Hematopoietic multipotent progenitor cell (in vitro differentiated cells): ENCODE measurements around the gene PELI1. TPM values are rescaled to one million over a fixed set of nuclear protein-coding genes. Genes with fewer than 3 reads are reported as not detected.
"Not testable (repeated sequence)": the region's sequence is repeated elsewhere in the genome, so short reads cannot be mapped to it uniquely, and the experiment has no call there.

Experiments used
- DNase-seq, 3 donors: peaks; one replicate each; pipeline ENCODE4 v3.0.0-alpha.2; 2011 to 2015; ENCODE audit warnings: low read depth in 2 of 3, low spot score in 2 of 3
- total RNA-seq: library from RNA; depleted of rRNA; stranded (reverse); fragments of >200 nt; gene quantifications from one replicate; pipeline ENCODE4 v1.2.3, GENCODE V29; 2012

PELI1 gene
- total RNA-seq, 1 donor = 11.8 TPM

- no peak for DNase-seq
Measured at GRCh38 chr2:64124571-64124970, 19.6 kb downstream of the PELI1 start.

DNA sequence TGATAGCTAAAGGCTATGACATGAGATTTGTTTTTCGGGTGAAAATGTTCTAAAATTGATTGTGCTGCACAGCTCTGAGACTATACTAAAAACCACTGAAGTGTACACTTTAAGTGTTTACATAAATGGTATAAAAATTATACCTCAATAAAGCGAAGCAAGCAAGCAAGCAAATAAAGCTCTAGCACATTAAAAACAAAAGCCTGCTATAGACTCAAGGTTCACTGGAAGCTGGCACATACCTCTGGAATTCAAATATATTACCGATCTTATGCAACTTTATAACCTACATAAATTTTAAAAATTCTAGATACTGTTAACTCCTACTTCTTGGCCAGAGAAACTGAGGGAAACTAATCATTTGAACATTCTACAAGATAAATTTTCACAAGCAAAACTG is 20.1 kb downstream of the PELI1 start:
- no peak for DNase-seq

- no peak for DNase-seq
Measured at GRCh38 chr2:64123740-64124139, 20.5 kb downstream of the PELI1 start.

DNA sequence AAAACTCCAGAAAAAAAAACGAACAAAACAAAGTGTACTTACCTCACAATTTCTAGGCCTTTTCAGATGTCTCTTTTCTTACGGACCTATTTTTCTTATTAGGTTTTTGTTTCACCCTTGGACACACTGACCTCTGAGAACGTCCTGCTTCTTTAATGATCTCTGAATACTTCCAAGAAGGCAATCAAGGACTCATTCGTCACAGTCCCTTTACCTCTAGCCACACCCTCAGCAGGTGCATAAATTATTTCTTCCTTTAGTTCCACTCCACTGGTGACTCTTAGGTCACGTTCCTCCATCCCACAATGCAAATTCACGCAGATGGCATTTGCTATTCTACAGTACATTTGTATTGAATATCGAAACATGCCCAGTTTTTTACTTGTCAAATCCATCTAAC is 21.9 kb downstream of the PELI1 start:
- no peak for DNase-seq

DNA sequence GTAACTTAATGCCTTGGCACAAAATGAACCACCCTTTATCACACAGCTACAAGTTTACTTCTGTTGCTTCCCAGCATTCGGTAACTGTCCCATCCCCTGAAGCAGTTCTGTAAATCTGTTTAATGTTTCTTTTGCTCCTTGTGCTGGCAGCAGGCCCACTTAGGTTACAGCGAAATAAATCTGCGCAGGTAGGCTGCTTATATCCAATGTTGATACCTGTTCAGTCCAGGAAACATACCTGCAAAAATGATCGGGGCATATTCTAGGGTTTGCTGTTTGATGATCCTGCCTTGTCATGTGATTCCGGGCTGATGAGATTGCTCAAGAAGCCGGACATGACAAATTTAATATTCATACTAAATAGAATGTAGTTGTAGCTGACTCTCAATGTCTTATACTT is 23.3 kb downstream of the PELI1 start:
- DNase-seq = no peak

DNA sequence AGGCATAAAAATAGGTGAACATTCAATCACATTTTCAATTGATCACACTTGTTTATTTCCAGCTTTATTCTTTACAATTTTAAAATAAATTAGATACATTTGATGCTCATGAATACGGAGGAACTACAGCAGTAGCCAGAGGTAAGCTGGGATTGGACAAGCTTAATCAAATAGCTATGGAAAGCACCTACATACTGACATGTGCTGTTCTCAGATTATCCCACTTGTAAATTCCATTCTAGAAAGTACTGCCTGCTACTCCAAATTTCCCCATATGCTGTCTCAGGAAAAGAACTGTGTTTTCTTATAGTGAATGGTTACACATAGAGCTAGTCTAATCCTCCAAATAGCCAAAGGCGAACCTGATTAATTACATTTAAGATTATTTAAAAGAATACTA is 24.2 kb downstream of the PELI1 start:
- no peak for DNase-seq

GRCh38 chr2:64119369-64119768 is 24.9 kb downstream of the PELI1 start:
- no peak for DNase-seq

DNA sequence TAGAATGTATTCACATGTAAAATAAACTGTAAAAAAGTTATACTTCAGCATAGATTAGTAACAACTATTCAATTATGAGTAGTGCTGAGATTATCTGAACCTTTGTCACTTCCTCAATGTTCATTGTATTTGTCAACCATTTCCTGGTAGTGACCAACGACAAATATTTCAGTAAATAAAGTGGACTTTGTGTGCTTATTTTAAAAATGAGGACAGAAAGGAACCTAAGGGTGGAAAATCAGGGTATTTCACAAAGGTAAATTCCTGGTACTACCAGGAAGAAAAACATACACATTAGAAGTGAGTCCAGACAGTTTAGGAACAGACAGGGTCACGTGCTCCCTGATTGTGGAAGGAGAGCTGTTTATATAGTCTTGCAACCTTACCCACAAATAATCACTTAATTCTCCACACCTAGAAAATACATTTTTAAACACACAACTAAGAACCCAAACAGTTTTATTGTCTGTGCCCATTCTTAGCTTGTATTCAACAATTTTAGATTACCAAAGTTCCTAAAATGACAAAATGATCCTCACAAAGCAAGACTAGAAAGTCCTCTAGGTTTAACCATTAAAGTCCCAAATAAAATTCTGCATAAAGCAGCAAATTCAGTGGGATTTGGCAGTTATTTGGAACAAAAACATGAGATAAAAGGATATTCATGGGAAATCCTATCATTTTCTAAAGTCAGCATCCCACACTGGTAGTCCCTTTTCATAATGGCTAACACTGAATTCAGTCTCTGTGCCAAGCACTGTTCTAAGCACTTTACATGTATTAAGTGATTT is 28.2 kb downstream of the PELI1 start:
- no peak for DNase-seq

DNA sequence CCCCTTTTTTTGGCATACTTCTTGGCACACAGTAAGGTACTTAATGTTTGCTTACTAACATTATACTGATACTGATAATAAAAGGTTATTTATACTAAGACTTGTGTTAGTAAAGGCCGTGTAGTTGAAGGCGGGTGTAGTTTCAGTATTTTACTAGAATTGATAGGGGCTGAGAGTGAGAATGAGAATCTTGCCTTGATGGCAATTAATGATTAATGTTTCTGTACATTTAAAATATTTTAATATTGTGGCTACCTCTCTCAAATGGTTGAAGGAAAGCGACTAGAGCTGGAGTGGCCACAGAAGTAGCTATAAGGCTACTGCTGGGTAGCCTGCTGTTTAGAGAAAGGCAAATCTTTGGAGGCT is 29.3 kb downstream of the PELI1 start:
- DNase-seq = no peak

DNA sequence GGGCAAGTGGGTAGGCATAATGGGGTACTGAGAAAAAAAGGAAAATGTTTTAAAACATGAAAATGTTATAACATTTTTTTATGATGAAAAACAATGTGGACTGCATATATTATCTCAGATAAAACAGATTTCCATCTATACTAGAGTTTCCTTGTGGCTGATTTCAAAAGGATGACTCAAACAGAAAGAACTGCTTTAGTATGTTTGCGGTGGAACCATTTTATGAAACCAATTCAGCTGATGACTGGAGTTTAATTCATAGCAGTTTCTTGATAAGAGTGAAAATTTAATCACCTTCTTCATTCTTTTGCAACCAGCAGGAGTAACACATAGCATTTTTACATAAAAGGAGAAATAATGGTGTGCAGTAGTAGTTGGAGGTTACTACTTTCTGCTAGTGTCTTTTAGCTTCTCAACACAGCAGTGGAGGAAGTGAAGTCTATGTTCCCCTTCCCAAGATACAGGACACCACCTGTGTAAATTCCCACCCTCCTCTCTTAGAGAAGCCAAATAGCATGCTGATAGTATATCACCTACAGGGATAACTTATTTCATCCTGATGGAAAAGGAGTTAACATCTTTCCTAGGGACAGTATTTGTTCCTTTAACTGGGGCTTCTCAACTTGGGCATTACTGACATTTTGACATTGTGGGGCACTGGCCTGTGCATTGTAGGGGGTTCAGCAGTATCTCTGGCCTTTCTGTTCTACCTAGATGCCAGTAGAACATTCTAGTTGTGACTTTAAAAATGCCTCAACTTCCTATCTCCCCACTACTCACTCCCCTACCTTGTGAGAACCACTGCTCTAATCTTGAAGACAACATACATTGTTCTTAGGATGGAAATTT is 29.9 kb downstream of the PELI1 start:
- no peak for DNase-seq

- DNase-seq = no peak
Measured at GRCh38 chr2:64112016-64112415, 32.2 kb downstream of the PELI1 start.

- no peak for DNase-seq
Measured at GRCh38 chr2:64111426-64111825, 32.8 kb downstream of the PELI1 start.

GRCh38 chr2:64108666-64109241 is 35.5 kb downstream of the PELI1 start:
- DNase-seq = no peak

DNA sequence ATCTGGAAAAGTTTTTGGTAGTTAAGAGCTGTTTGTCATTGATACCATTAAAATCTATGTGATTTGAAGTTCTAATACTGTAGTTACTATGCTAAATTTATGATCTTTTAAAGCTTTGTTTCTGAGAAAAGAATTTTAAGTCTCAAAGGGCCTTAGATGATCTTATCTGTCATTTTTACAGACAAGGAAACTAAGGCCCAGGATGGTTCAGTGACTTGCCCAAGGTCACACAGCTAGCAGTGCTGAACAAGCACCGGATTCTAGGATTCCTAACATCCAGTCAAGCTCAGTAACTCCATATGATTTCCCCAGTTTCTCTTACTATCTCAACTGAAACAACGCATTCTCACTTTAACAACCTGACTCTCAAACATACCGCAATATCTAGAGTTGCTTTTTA is 37.7 kb downstream of the PELI1 start:
- DNase-seq = no peak

DNA sequence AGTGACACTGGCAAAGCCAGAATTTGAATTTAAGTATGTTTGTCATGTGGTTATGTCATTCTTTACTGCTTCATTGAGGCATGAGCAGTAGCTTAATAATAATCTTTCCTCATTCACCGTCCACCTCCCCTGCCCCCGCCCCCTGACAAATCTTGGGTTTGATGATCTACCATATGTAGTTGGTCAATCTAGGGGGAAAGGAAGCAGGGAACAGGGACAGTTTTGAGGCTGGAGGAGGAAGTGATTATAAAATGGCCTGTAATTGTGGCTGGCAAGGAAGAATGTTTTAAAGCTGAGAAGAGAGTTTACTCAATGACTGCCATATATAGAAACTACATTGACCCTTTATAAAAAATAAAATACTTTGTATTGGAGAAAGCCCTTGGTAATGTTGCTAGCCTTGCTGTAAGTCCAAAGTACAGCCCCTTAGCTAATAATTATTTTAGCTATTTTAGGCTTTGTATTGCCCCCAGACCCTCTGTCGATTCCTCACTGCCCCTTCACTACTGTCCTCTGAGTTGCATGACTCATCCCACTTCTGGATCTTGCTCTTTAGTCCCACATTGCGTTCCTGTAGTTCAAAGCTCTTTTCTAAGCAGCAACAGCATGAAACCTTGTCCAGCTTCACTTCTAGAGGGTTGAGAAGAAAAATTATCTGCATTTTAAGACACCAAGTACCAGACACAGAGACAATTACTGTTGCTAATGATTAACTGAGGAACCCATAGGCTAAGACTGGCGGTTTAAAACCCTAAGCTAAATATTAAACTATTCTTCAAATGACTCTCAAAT is 38.4 kb downstream of the PELI1 start:
- DNase-seq = no peak

DNA sequence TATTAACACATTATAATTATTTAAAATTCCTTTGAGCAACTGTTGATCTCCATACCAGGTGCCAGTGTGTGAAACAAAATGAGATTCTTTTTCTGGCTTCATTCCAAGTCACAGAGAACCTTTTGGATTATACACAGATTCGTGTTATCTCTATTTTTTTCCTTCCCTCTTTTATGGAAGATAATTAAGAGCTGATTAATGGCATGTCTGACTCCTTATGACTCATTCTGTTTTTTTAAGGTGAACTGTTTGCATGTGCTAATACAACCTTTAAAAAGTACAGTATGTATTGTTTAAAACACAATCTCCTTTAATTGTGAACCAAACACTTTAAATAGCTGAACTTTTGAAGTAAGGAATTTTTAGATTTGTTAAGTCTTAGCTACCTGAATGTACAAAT is 39.3 kb downstream of the PELI1 start:
- DNase-seq = no peak

DNA sequence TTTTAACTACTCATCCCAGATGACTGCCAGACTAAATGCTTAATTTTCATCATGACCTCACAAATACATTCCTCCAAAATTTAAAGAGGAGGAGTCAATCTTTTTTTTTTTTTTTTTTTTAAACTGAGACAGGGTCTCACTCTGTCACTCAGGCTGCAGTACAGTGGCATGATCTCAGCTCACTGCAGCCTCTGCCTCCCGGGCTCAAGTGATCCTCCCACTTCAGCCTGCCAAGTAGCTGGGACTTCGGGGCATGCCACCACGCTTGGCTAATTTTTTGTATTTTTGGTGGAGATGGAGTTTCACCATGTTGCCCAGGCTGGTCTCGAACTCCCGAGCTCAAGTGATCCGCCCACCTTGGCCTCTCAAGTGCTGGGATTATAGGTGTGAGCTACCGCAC is 41.5 kb downstream of the PELI1 start:
- DNase-seq = not testable (repeated sequence)

DNA sequence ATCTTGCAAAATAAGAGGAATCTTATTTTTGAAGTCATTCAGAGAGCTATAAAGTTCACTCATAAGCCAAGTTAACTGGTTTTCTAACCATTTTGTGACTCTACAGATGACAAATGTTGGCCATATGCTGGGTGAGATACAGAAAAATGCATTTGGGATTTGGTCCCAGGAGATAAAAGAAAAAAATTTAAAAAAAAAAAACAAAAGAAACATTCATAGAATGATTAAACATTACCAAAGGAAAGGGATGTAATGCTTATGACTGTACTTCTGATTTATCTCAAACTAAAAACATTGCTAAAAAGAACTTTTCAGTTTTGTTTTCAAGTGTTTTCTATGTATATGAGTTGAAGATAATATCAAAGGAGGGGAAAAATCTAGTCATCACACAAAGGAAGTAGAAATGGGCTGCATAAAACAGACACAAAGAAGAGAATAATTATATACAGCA is 43.1 kb downstream of the PELI1 start:
- peak in 1 of 3 donors; percentile 28 for DNase-seq

GRCh38 chr2:64100584-64100983 is 43.6 kb downstream of the PELI1 start:
- DNase-seq = not testable (repeated sequence)

DNA sequence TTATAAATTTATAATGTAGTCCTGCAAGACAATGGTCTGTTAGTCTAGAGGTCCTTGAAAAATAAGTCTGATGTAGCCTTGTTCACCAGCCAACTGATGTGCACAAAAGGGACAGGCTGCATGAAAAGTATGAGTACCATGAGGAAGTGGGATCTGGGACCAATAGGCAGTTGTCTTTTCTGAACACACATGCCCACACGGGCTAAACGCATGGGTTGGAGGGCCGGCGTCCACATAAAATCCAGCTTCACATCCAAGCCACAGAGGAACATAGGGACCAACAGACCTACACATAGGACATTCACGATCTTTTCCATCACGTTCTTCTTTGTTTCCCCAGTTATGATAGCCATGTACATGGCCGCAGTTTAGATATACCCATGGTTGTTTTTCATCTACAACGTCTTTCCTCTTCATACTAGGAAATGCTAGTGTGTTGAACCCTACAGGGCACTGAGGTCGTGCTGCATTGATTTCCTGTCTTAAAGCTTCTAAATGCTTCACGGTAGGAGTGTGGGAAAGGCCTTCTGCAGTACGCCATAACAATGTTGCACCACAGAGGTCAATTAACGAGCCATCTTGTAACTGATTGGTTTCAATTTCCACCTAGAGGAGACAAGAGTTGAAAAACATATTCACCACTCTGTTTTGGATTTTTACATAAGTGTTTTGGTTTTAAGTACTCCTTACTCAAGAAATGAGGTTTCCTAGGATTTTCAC is 49.4 kb downstream of the PELI1 start:
- DNase-seq = no peak
